ENCODE data around the gene RALGPS2. TPM values are rescaled to one million over a fixed set of nuclear protein-coding genes. Genes with fewer than 3 reads are reported as not detected.

Gene RALGPS2
- polyA plus RNA-seq, 1 of the 3 experiments (the other 2 are of a cell fraction), result 5.1 TPM

- Histone ChIP-seq H3K4me3 (ENCODE audit: low read depth in 2 of 2, low read length in 1 of 2) (no peak overlapping the region), H3K4me1 (ENCODE audit: control insufficient read depth in 1 of 2, insufficient read depth in 2 of 2, low read depth in 1 of 2, low read length in 1 of 2) (peaks cover 0 to 3% of the 10 kb centered on the region in 2 experiments; a peak in 2 of 4 replicates), H4K20me1 (ENCODE audit: insufficient read depth) (no peaks in the 10 kb centered on the region), H3K27me3 (ENCODE audit: insufficient read depth) (no peaks in the 10 kb centered on the region), H3K4me2 (no peak overlapping the region), H3K27ac (ENCODE audit: low read depth in 2 of 2, low read length in 1 of 2) (no peak overlapping the region), H3K36me3 (replicated peaks in 1 of 2; ENCODE audit: control insufficient read depth in 1 of 2, insufficient read depth in 2 of 2, low read length in 1 of 2) (peaks cover 2 to 45% of the 10 kb centered on the region in 2 experiments), H3K79me2 (ENCODE audit: insufficient read depth) (no peaks in the 10 kb centered on the region; the same call in 1 of the 2 replicates), H2AFZ (ENCODE audit: low read depth) (no peak overlapping the region), H3K9ac (no peak overlapping the region), H3K9me2 (no peaks in the 10 kb centered on the region), H3F3A (replicated peaks; ENCODE audit: insufficient read depth) (no peaks in the 10 kb centered on the region), H3K9me3 (peaks cover 8% of the 10 kb centered on the region; the same call in 1 of the 2 replicates)
- WGBS (ENCODE audit: low lambda C conversion rate), result 95% methylated on average over 1 of the region's 1 CpG
- TF ChIP-seq USF2 (IDR thresholded peaks at IDR 0.05; ENCODE audit: borderline replicate concordance, low read depth, low read length) (no peak), YY1 (IDR thresholded peaks at IDR 0.05; ENCODE audit: low read depth) (no peak), SIN3A (IDR thresholded peaks at IDR 0.05; ENCODE audit: borderline replicate concordance, low read depth, low read length) (no peak), MAX (IDR thresholded peaks at IDR 0.05; ENCODE audit: low read depth) (no peak), TCF12 (IDR thresholded peaks at IDR 0.05) (no peak), IRF3 (IDR thresholded peaks at IDR 0.05; ENCODE audit: low read depth, low read length) (no peak), RXRA (IDR thresholded peaks at IDR 0.05; ENCODE audit: borderline replicate concordance, low read depth) (no peak), RFX5 (IDR thresholded peaks at IDR 0.05; ENCODE audit: low read length) (no peak), USF1 (IDR thresholded peaks at IDR 0.05; ENCODE audit: borderline replicate concordance, low read depth) (no peak), GABPA (IDR thresholded peaks at IDR 0.05; ENCODE audit: low read depth) (no peak), NFIC (IDR thresholded peaks at IDR 0.05; ENCODE audit: borderline replicate concordance) (no peak), EZH2phosphoT487 (IDR thresholded peaks at IDR 0.05; ENCODE audit: borderline replicate concordance, low read depth) (no peak)
- POLR2A ChIA-PET, result no interaction called here
- no peak for DNase-seq
- CTCF ChIA-PET, result interaction anchor here (3.8 kb wide), 1 partner anchor 12 kb away, joined by 19 read pairs; no protein-coding TSS in a partner anchor
These were observed 15.4 kb downstream of the RALGPS2 start for GRCh38 chr1:178740491-178740890.

GRCh38 chr1:178740924-178741323, 15.9 kb downstream of the RALGPS2 start:
- no peak overlapping the region for H3K4me2 ChIP-seq
- ChIA-PET CTCF (interaction anchor here (3.8 kb wide), 1 partner anchor 12 kb away, joined by 19 read pairs; no protein-coding TSS in a partner anchor), POLR2A (no interaction called here)
- no peak for DNase-seq
- H3K27ac ChIP-seq (ENCODE audit: low read depth in 2 of 2, low read length in 1 of 2), result no peak overlapping the region
- no peak overlapping the region for H3K4me3 ChIP-seq (ENCODE audit: low read depth in 2 of 2, low read length in 1 of 2)
- H2AFZ ChIP-seq (ENCODE audit: low read depth), result no peak overlapping the region
- H3K27me3 ChIP-seq (ENCODE audit: insufficient read depth), result no peaks in the 10 kb centered on the region
- no peaks in the 10 kb centered on the region for H3K9me2 ChIP-seq
- H3K9ac ChIP-seq, result no peak overlapping the region
- H3K36me3 ChIP-seq (replicated peaks in 1 of 2; ENCODE audit: control insufficient read depth in 1 of 2, insufficient read depth in 2 of 2, low read length in 1 of 2), result peaks cover 2 to 45% of the 10 kb centered on the region in 2 experiments
- H4K20me1 ChIP-seq (ENCODE audit: insufficient read depth), result no peaks in the 10 kb centered on the region
- no peaks in the 10 kb centered on the region; the same call in 1 of the 2 replicates for H3K79me2 ChIP-seq (ENCODE audit: insufficient read depth)
- no peak for TF ChIP-seq RXRA (IDR thresholded peaks at IDR 0.05; ENCODE audit: borderline replicate concordance, low read depth)
- no peak for TF ChIP-seq TCF12 (IDR thresholded peaks at IDR 0.05)
- no peak for TF ChIP-seq TEAD4 (IDR thresholded peaks at IDR 0.05; ENCODE audit: borderline replicate concordance, insufficient read depth)
- no peak for TF ChIP-seq NFIC (IDR thresholded peaks at IDR 0.05; ENCODE audit: borderline replicate concordance)
- TF ChIP-seq MXI1 (IDR thresholded peaks at IDR 0.05; ENCODE audit: low read depth, low read length), result no peak
- TF ChIP-seq EP300 (IDR thresholded peaks at IDR 0.05; ENCODE audit: borderline replicate concordance in 1 of 2, low read depth in 1 of 2, low read length in 1 of 2), result no peak
- TF ChIP-seq EZH2phosphoT487 (IDR thresholded peaks at IDR 0.05; ENCODE audit: borderline replicate concordance, low read depth), result no peak
- no peak for TF ChIP-seq RFX5 (IDR thresholded peaks at IDR 0.05; ENCODE audit: low read length)
- H3F3A ChIP-seq (replicated peaks; ENCODE audit: insufficient read depth), result no peaks in the 10 kb centered on the region
- peaks cover 8% of the 10 kb centered on the region; the same call in 1 of the 2 replicates for H3K9me3 ChIP-seq
- 100% methylated on average over 1 of the region's 1 CpG for WGBS (ENCODE audit: low lambda C conversion rate)
- peaks cover 0 to 3% of the 10 kb centered on the region in 2 experiments; a peak in 2 of 4 replicates for H3K4me1 ChIP-seq (ENCODE audit: control insufficient read depth in 1 of 2, insufficient read depth in 2 of 2, low read depth in 1 of 2, low read length in 1 of 2)
